ENCODE measurements around the gene KPTN. TPM values are rescaled to one million over a fixed set of nuclear protein-coding genes. Genes with fewer than 3 reads are reported as not detected.

Gene KPTN
- 10 to 100 TPM in 1 of 12 donors, 1 to 10 TPM in 10, not detected in 1; 5.9 to 13.1 (median 8.0) TPM for polyA plus RNA-seq (ENCODE audit: insufficient read length in 12 of 12)
- long read RNA-seq, donor 1, result 0 reads
- long read RNA-seq, donor 2, partial matches to known transcripts, result 5 of 5 reads
- long read RNA-seq, donor 2, other reads (novel, unspliced or antisense), result 0 of 5 reads
- long read RNA-seq, donor 3, partial matches to known transcripts, result 0 of 2 reads
- long read RNA-seq, donor 3, other reads (novel, unspliced or antisense), result 0 of 2 reads
- long read RNA-seq, donor 4, result 0 reads
- long read RNA-seq, donor 5, partial matches to known transcripts, result 7 of 11 reads
- long read RNA-seq, donor 5, other reads (novel, unspliced or antisense), result 0 of 11 reads
- long read RNA-seq, donor 6, result 0 reads
- long read RNA-seq, donor 7, partial matches to known transcripts, result 0 of 2 reads
- long read RNA-seq, donor 7, other reads (novel, unspliced or antisense), result 0 of 2 reads
- long read RNA-seq, donor 8, partial matches to known transcripts, result 0 of 4 reads
- long read RNA-seq, donor 8, other reads (novel, unspliced or antisense), result 0 of 4 reads
- long read RNA-seq, donor 9, partial matches to known transcripts, result 0 of 2 reads
- long read RNA-seq, donor 9, other reads (novel, unspliced or antisense), result 0 of 2 reads
- long read RNA-seq, donor 10, transcript KPTN-201 (12 exons, 1,691 nt), result major isoform, 5 of 5 reads
- long read RNA-seq, donor 10, partial matches to known transcripts, result 0 of 5 reads
- long read RNA-seq, donor 10, other reads (novel, unspliced or antisense), result 0 of 5 reads
- long read RNA-seq, donor 11, partial matches to known transcripts, result 0 of 1 reads
- long read RNA-seq, donor 11, other reads (novel, unspliced or antisense), result 0 of 1 reads

DNA sequence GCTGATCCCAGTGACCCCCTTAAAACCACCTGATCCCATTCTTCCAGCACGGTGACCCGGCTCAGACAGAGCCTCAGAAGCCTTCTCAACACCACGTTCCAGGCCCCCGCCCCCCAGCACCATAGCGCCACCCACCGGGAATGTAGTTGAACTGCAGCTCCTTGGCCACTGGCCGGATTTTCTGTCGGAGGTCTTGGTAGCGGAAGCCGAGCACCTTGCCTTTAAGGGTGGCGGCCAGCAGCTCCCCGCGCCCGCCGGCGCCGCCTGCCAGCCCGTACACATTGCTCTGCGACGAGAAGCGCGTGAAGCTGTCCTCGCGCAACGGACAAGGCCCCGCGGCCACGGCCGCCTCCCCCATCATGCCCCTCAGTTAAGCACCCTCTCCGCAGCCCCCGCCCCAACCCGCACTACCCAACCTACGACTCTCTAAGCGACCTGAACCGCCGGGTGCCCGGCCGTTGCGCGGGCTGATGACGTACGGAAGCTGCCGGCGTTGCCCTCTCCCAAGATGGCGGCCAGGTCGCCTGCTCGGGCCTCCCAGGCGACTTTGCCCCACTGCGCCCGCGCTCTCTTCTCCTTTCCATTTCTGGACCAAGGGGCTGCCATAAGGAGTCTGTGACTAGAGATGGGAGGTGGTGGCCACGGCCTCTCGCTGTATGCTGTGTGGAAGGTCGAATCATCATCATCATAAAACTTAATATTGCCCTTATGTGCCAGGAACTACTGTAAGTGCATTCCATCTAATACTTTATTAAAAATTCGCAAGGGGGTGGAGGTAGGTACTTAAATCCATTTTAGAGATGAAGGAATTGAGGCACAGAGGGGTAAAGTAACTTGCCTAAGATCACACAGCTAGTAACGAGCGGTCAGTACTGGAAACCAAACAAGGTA, at the start of gene KPTN:
Gene KPTN (minus strand): TSS at position 420 of the 891 bp plus-strand sequence. CDS start 59 bp downstream, at position 361.
- peak; percentile 91 for DNase-seq

DNA sequence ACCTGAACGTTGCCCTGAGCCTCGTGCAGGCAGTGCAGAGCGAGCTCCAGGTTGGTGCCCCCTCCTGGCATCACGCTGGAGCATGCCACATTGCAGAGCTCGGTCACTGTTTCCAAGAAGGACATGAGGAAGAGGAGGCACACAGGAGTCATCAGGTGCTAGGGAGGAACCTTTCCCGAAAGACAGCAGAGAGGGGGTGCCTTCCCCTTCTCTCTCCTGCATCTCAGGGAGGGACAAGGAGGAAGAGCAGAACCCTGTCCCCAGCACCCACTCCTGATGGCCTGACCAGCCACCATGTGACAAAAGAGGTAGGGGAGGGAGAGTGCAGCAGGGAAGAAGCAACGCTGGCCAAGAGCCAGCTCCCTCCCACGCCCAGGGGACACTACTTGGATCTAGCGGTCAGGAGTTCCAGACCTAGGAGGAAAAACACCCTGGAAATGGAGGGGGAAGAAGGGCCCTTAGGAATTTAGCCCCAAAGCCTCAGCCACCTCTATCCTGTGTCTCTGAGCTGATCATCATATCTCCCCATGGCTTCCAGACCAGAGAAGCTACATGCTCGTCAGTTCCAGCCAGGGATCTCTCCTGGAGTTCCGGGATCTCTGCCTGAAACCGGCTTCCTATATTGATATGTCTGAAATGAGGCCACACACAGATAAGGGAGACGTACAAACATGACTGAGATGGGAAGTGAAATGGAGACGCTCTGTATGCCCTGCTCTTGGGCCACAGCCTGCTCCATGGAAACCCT, 47.8 kb upstream of the KPTN start:
- no peak for DNase-seq

DNA sequence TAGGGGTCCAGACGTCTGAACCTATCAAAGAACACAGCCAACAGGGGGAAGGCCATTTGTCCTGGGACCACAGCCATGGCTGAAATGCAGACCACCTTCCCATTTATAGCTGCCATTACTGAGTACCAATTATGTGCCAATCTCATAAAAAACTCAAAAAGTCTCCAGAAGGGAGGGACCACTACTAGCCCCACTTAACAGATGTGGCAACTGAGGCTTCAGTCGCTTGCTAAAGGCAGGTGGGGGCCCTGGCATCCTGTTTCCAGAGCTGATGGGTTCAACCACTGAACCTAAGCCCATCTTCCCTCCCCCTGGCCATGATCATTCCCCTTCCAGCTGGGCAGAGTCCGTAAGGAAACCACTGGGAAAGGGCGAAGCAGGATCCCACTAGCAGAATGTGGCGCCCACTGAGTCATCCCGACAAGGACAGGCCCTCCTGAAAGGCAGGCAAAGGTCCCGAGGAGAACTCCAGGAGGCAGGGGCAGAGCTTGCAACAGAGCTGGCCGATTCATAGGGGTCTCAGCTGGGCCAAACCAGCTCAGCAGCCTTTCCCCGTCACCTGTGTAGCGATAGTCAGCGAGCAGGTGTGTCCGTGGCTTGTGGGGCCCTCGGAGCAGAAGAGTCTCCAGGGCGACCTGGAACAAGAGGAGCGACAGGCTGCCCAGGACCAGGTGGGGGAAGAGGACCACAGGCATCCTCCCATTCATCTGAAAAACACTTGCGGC, 45.2 kb upstream of the KPTN start:
- no peak for DNase-seq

DNA sequence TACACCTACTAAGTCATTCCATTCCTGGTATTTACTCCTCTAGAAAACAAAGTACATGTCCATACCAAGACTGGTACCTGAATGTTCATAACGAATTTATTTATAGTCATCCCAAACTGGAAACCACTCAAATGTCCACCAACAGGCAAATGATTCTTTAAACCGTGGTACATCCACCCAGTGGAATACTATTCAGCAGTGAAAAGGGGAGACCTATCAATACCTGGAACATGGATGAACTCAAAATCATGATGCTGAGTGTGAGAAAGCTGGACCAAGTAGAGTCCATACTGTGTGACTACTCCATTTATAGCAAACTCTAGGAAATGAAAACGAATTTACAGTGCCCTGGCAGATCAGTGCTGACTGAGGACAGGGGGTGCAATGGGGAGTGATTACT, 42.8 kb upstream of the KPTN start:
- no peak for DNase-seq

DNA sequence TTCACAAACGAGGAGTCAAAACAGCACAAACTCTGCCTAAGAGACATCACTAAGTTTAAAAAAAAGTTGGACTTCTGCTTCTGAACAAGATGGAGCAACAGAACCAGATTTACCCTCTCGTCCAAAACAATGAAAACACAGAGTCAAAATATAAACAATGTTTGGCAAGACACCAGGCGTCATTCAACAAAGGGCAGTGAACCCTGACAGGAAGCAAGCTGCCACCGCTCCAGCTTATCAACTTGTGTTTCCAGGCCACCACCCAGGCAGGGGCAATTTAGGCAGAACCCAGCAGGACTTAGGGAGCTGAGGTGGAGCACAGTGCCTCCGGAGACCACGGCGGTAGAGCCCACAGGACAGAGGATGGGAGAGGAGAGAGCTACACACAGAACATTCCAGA, 39.5 kb upstream of the KPTN start:
- no peak for DNase-seq

DNA sequence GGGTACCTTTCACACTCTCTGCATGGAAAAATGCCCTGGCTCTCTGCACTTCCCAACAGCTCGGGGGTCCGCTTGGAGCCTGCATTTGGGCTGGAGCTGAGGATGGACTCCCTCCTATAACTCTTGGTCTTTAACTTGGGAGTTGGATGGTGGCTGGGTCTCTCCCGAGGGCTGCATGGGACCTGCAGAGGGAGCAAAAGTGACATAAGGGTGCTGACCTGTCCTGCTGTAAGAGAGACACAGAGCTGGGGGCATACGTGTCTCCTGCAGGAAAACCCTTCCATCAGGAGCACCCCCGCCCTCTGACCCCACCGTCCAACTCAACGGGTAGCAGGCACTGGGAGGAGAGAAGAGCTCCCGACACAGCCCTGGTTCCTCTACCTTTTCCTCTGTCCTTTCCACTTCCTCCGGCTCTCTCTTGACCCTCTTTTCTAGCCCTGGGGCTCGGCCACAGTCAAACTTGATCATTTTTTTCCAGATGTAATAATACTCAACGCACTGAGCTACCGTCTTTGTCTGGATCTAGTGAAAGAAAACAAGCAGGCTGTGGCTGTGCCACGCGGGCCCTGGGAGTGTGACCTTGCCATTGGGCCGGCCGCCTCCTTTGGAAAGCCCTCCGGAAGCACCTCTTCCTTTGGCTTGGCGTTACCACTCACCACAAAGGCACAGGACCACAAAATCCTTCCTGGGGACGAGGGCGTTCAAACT, 37.6 kb upstream of the KPTN start:
- no peak for DNase-seq

DNA sequence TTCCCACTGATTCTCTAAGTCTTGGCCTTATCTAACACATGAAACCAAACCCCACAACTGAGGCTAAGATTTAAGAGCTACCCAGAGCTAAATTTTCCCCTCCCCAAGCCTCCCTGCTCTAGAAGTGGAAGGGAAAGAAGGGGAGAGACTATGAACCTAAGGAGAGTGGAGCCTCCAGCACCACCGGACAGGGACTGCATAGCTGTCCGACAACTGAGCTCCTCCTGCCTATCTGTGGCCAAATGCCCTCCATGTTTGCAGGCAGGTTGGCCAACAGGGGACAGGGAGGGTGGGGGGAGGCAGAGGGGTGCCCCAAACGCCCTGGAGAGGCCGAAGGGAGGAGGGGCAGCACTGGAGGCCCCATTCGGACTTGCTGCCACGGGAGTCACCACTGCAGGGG, 36.8 kb upstream of the KPTN start:
- no peak for DNase-seq

DNA sequence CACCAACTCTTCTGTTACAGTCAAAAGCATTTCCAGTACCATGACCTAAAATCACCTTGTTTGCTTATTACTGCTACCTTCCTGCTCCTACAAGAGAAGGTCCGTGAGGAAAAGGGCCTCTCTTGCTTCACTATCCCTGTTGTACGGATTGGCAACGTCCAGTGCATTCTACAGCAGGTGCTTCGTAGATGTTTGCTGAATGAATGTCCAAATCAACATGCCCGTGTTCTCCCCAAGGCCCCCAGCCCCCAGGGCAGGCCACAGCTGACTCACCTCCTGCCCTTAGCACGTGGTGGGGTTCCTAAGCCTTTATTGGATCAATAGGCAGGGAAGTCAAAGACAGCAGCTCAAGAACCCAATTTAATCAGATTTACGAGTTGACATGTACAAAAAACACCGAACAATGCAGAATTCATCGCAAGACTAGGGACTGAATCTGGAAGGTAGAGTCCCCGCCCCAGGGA, 36.4 kb upstream of the KPTN start:
- no peak for DNase-seq

DNA sequence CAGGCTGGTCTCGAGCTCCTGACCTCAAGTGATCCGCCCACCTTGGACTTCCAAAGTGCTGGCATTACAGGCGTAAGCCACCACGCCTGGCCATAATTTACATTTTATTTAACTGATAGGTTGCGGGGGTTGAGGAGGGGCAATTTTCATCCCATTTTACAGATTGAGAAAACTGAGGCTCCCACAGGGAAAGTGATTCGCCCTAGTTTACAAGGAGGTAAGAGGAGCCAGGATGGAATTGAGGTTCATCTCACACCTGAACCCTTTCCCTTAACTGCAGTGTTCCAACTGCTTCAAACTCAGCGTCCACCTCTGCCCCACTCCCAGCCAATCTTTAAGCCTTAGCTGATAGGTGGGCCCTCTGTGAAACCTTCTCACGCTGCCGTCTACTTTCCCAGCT, 34.8 kb upstream of the KPTN start:
- no peak for DNase-seq

DNA sequence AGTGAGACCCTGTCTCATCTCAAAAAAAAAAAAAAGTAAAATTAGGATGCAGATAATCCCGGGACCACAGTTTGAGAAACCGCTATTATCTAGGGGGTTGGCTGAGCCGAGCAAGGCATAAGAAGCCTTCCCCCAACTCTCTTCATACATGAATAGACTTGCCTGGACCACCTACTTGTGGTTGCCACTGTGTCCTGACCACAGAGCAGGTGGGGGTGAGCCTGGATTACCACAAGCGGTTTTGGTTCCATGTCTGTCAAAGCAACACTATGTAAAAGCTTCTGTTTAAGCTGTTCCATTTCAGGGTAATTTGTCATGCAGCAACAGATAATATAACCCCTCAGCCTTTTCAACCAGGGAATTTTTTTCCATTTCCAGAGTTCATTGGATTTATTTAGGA, 34.1 kb upstream of the KPTN start:
- DNase-seq, result no peak

DNA sequence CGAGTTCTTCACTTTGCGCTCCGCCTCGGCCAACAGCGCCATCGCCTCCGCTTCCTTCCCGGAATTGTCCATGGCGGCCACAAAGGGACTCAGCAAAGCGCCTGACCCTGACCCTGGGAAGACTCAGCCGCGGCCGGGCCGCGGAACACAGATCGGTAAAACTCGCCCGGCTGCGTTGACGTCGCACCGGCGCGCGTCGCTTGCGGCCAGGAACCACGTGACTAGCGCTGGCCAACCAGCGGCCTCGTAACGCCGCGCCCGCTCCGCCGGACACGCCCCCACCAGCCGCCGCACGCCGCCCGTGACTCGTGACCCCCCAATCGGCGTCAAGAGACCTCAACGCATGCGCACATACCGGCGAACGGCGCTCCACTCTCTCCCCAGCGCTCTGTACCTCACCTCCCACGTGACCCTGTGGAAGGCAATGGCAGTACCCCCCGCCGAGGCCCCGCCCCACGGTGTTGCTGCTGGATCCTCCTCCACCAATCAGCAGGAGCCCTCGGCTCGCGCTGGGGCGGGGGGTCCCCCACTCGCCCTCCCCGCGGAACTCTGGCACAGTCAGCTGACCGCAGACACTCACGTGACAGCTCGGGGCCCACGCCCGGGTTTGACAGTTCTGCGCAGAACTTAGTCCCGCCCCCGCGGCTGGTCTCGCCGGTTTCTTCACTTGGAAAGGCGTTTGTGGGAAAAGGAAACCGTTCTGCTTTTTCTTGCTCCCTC, 31.0 kb upstream of the KPTN start, which contains the start of gene NAPA:
Gene NAPA (minus strand): TSS at position 195 of the 720 bp plus-strand sequence. CDS start 123 bp downstream, at position 72.
- peak; percentile 100 for DNase-seq

DNA sequence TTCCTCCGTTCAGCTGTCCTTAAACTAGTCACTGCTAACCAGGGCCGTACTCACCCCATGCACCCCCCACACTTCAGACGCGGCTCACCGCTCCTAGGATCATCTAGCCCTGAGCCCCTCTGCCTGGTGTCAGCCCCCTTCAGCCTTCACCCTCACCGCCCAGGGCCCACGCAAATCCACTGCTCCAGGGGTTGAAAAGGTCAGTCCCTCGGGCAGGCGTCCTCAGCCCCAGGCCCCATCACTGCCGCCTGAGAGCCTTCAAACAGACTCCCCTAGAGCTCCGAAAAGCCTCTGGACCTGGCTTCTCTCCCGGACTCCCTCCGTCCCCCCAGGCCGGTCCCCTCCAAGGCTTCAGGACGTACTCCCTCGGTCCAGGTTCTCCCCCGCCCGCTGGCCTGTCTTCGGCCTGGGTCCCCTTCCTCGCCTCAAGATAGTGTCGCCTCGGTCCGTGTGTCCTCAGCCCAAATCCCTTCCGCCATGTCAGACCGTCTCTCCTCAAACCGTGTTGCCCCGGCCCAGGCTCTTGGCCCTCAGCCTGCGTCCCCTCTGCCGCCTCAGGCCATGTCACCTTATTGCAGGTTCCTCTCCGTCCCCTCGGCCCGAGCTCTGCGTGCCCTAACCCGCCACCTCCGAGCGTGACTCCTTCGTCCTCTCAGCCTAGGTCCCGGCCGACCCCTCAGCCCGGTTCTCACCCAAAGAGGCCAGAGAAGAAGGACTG, 30.3 kb upstream of the KPTN start:
- DNase-seq, result no peak

DNA sequence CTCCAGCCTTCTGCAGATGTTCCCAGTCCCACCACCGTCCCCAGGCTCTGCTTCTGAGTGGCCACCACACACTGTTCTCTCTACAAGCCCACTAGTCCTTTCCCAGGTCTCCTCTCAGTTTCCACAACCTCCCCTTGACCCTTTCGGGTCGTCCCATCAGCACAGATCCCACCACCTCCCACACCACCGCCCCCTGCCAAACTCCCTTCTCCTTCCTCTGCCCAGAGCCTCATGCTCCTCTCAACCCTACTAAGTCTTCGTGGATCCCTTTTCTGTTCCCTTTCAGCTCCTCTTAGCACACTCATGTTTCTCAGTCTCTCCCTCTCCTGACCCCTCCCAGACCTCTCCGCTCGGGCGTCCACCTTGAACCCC, 28.9 kb upstream of the KPTN start:
- DNase-seq, result no peak

DNA sequence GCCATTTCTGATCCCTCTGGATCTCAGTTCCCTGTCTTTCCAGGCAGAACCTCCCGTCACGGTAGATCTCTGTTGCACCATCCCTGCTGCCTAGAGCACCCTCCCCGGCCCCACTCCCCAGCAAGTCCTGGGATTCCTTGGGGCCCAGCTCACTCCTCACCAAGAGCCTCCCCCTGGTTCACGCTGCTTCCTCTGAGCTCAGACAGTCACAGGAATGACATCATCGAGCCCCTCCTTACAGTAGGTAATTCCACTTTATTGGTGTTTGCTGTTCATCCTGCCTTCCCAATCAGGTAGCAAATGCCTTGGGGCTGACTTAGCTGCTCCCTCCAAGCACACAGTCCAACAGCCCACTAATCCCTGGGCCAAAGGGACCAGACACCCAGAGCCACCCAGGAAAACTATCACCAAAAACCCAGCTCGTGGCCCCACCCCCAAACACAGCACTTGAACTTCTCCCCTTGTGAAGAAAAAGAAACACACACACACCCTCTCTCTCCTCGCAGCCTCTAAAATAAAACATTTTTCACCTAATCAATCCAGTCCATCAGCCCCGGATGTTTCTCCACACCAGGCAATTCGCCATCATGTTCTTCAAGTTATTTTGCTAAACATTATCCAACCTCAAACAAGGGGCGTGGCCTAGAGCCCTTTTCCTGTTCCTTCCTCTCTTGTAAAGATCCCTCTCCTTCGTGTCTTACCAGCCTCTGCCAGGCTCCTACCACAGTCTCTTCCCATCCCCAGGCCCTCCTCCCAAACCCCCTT, 28.3 kb upstream of the KPTN start:
- DNase-seq, result no peak

DNA sequence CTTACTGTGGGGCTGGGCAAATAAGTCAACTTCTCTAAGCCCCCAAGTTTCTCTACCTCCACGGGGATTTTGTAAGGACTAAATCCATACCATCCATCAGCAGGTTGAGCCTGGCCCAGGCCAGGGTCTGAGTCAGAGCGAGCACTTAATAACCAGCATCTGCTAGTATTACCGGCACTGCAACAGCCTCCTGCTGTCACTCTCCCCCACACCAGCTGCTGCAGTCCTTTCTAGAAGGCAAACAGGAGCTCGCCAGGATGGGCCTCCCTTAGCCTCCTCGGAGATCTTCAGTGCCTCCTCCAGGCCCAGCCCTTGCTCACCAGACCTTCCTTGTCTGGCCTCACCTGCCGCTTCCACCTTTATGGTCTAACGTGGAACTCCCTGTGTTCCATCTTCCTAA, 27.7 kb upstream of the KPTN start:
- DNase-seq, result no peak

DNA sequence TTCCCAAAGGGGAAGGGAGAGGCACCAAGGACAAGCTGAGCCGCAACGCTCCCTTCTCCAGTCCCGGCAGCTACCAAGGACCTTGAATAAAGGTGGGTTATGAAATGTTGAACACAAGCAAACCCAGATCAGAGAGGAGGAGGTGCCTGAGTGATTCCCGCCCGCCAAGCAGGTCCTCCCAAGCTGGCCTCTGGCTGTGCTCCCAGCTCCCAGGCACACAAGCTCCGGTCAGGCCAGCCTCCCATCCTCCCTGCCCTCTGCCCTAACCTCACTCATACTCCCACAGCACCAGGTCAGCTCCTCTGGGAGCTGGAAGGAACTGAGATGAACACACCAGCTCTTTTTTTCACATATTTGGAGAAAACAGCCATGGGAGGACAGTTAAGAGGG, 27.1 kb upstream of the KPTN start:
- no peak for DNase-seq

DNA sequence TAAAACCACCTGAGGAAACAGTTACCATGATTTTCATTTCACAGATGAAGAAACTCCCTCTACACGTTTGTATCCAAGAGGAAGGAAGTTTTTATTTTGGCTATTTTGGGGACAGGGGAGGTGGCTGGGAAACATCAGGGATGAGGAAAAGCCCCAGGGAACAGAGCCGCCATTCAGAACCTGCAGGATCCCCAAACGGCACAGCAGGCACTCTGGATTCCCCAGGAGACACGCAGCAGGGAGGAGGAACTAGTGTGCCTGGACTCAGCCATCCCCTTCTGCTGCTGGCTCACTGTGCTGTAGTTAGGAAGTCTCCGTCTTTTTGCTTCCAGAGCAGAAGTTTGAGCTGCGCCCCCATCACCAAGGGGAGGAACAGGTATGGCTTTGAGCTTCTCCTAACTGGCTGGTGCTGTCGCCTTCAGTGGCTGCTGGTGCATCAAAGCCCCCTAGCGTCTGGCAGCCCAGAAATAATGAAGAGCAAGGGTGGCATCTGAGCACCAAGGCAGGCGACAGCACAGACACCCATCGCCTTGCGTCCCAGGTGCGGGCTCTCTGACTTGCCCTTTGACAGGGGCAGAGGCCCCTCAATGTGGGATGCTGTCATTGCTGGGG, 26.6 kb upstream of the KPTN start:
- no peak for DNase-seq

Measured in muscle of arm (tissue), 14 donors.